HEK293 (cell line): ENCODE measurements around the gene GALNT13.

Source experiments
- CTCF ChIA-PET: fragments of 350-600 bp; formaldehyde crosslinking; extraction: SDS; loops from one replicate; lab custom pipeline; 2021; ENCODE audit warnings: antibody characterized with exemption; lab: Yijun Ruan, JAX
- POLR2A ChIA-PET: fragments of 300-600 bp; formaldehyde crosslinking; extraction: SDS; loops from one replicate; lab custom pipeline; 2020; ENCODE audit warnings: antibody characterized with exemption, inconsistent platforms; lab: Yijun Ruan, JAX
- H3K27ac ChIP-seq: fragments of 200-500 bp; sonication (Bioruptor generic); 2 replicates; pipeline ENCODE4 v1.5.1; 2014; ENCODE audit warnings: low read depth, low read length, control low read depth, inconsistent platforms; ENCODE audit errors: extremely low read depth
- H3K36me3 ChIP-seq, 2 experiments: fragments of 200-500 bp in 1 of 2; sonication (Bioruptor generic) in 1 of 2; 1 replicate in 1 of 2; 2 replicates in 1 of 2; pipeline ENCODE4 v1.5.1; 2014 to 2017; ENCODE audit warnings: inconsistent platforms in 2 of 2, low read length in 2 of 2; ENCODE audit not compliant: control insufficient read depth in 2 of 2, insufficient read depth in 1 of 2
- H3K4me1 ChIP-seq: fragments of 200-500 bp; sonication (Bioruptor generic); 2 replicates; pipeline ENCODE4 v1.5.1; 2014; ENCODE audit warnings: mild to moderate bottlenecking, low read length, inconsistent platforms; ENCODE audit not compliant: control insufficient read depth, insufficient read depth
- H3K4me3 ChIP-seq: 2 replicates; pipeline ENCODE4 v1.5.1; 2011; ENCODE audit warnings: low read depth, mild to moderate bottlenecking, control low read depth, low read length, moderate library complexity
- H3K9me3 ChIP-seq: fragments of 200-500 bp; sonication (Bioruptor generic); 2 replicates; pipeline ENCODE4 v1.5.1; 2014; ENCODE audit warnings: low read depth, low read length, inconsistent platforms; ENCODE audit not compliant: control insufficient read depth, insufficient read depth
- CTCF ChIP-seq: fragments of 450-650 bp; formaldehyde crosslinking; IDR thresholded peaks from 2 replicates; pipeline ENCODE4 v1.5.1; 2016; ENCODE audit warnings: missing biosample characterization, missing genetic modification characterization
- GLIS1 ChIP-seq: fragments of 450-650 bp; formaldehyde crosslinking; IDR thresholded peaks from 2 replicates; pipeline ENCODE4 v1.5.1; 2016; ENCODE audit warnings: missing biosample characterization, missing genetic modification characterization
- HOXA7 ChIP-seq: sonication (generic); formaldehyde crosslinking; IDR thresholded peaks from 2 replicates; pipeline ENCODE4 v1.8.1; 2022; ENCODE audit warnings: missing genetic modification reagents, borderline replicate concordance
- IKZF3 ChIP-seq: fragments of 450-650 bp; IDR thresholded peaks from 2 replicates; pipeline ENCODE4 v1.5.0; 2018; ENCODE audit warnings: missing biosample characterization, mild to moderate bottlenecking, missing genetic modification characterization, moderate library complexity
- TRIM28 ChIP-seq: IDR thresholded peaks from 2 replicates; pipeline ENCODE4 v1.6.1; 2011; ENCODE audit warnings: low read length, control low read depth, borderline replicate concordance
- WT1 ChIP-seq: fragments of 450-650 bp; formaldehyde crosslinking; IDR thresholded peaks from 2 replicates; pipeline ENCODE4 v1.5.1; 2016; ENCODE audit warnings: missing biosample characterization, missing genetic modification characterization
- ZBTB1 ChIP-seq: fragments of 450-650 bp; formaldehyde crosslinking; IDR thresholded peaks from 2 replicates; pipeline ENCODE4 v1.5.1; 2016; ENCODE audit warnings: missing biosample characterization, missing genetic modification characterization
- ZBTB20 ChIP-seq: fragments of 450-650 bp; formaldehyde crosslinking; IDR thresholded peaks from 2 replicates; pipeline ENCODE4 v1.5.1; 2016; ENCODE audit warnings: missing biosample characterization, missing genetic modification characterization
- ZBTB6 ChIP-seq: fragments of 450-650 bp; formaldehyde crosslinking; IDR thresholded peaks from 2 replicates; pipeline ENCODE4 v1.5.1; 2017; ENCODE audit warnings: missing biosample characterization, missing genetic modification characterization
- ZNF23 ChIP-seq: fragments of 450-650 bp; formaldehyde crosslinking; IDR thresholded peaks from 2 replicates; pipeline ENCODE4 v1.5.1; 2016; ENCODE audit warnings: missing biosample characterization, missing genetic modification characterization, borderline replicate concordance
- ZNF311 ChIP-seq: fragments of 450-650 bp; formaldehyde crosslinking; IDR thresholded peaks from 2 replicates; pipeline ENCODE4 v1.5.1; 2017; ENCODE audit warnings: missing biosample characterization, missing genetic modification characterization, borderline replicate concordance
- ZNF341 ChIP-seq: fragments of 450-650 bp; formaldehyde crosslinking; IDR thresholded peaks from 2 replicates; pipeline ENCODE4; 2016; ENCODE audit warnings: low read depth, missing biosample characterization, missing genetic modification characterization
- ZNF488 ChIP-seq: fragments of 450-650 bp; formaldehyde crosslinking; IDR thresholded peaks from 2 replicates; pipeline ENCODE4 v1.5.1; 2016; ENCODE audit warnings: missing biosample characterization, missing genetic modification characterization
- ZNF529 ChIP-seq: fragments of 450-650 bp; formaldehyde crosslinking; IDR thresholded peaks from 2 replicates; pipeline ENCODE4 v1.5.1; 2017; ENCODE audit warnings: missing genetic modification characterization, missing biosample characterization; ENCODE audit not compliant: insufficient replicate concordance
- ZNF560 ChIP-seq: fragments of 450-650 bp; formaldehyde crosslinking; IDR thresholded peaks from 2 replicates; pipeline ENCODE4 v1.5.1; 2017; ENCODE audit warnings: missing biosample characterization, missing genetic modification characterization, borderline replicate concordance
- ZNF621 ChIP-seq: fragments of 450-650 bp; formaldehyde crosslinking; IDR thresholded peaks from 2 replicates; pipeline ENCODE4 v1.5.1; 2017; ENCODE audit warnings: missing biosample characterization, missing genetic modification characterization
- ZNF624 ChIP-seq: fragments of 450-650 bp; formaldehyde crosslinking; IDR thresholded peaks from 2 replicates; pipeline ENCODE4 v1.5.1; 2017; ENCODE audit warnings: missing biosample characterization, missing genetic modification characterization
- ZNF704 ChIP-seq: fragments of 450-650 bp; formaldehyde crosslinking; IDR thresholded peaks from 2 replicates; pipeline ENCODE4 v1.5.1; 2016; ENCODE audit warnings: missing biosample characterization, missing genetic modification characterization
- ZNF76 ChIP-seq: fragments of 450-650 bp; formaldehyde crosslinking; IDR thresholded peaks from 2 replicates; pipeline ENCODE4; 2016; ENCODE audit warnings: low read depth, missing biosample characterization, missing genetic modification characterization, borderline replicate concordance
- ZSCAN16 ChIP-seq: fragments of 450-650 bp; formaldehyde crosslinking; IDR thresholded peaks from 2 replicates; pipeline ENCODE4 v1.5.1; 2016; ENCODE audit warnings: missing biosample characterization, missing genetic modification characterization

GALNT13 gene

GRCh38 chr2:153890576-153890975 is 18.9 kb downstream of the GALNT13 start:
- CTCF ChIA-PET = interaction anchor here (0.8 kb wide), 1 partner anchor 18 kb away, joined by 3 read pairs; no protein-coding TSS in a partner anchor

DNA sequence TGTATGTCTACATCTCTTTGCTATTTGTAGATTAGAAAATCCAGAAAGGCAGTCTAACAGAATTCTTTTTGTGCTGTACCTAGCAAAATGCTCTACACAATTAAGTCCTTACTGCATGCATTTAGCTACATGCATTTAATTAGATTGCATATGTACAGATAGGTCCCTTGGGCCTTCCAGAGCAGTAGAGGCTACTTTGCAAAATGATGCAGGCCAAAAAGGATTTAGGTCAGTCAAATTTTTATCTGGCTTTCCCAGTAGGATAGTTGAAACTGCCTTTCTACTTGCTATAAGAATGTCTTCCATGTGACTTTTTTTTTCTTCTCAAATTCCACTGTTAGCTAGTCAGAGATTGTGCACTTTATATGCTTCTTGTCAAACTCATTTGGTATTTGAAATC is 19.3 kb downstream of the GALNT13 start:
- H3K27ac ChIP-seq = no peak overlapping the region
- no peak overlapping the region for H3K4me3 ChIP-seq
- no peaks in the 10 kb centered on the region for H3K4me1 ChIP-seq
- POLR2A ChIA-PET = no interaction called here
- no peaks in the 10 kb centered on the region for H3K36me3 ChIP-seq
- TF ChIP-seq ZNF488 (tag by site-specific recombination) = no peak
- no peak for TF ChIP-seq ZBTB1 (tag by site-specific recombination)
- CTCF ChIA-PET = interaction anchor here (0.8 kb wide), 1 partner anchor 18 kb away, joined by 3 read pairs; no protein-coding TSS in a partner anchor
- H3K9me3 ChIP-seq = no peaks in the 10 kb centered on the region

More at GRCh38 chr2:153890576-153890975, 18.9 kb downstream of the GALNT13 start:
- H3K4me1 ChIP-seq = no peaks in the 10 kb centered on the region
- POLR2A ChIA-PET = no interaction called here
- H3K27ac ChIP-seq = no peak overlapping the region
- H3K36me3 ChIP-seq = no peaks in the 10 kb centered on the region
- H3K9me3 ChIP-seq = no peaks in the 10 kb centered on the region
- TF ChIP-seq IKZF3 = no peak
- no peak for TF ChIP-seq ZBTB20 (tag by site-specific recombination)
- no peak for TF ChIP-seq TRIM28
- no peak for TF ChIP-seq ZNF624
- no peak for TF ChIP-seq GLIS1 (tag by site-specific recombination)
- no peak for TF ChIP-seq ZSCAN16 (tag by site-specific recombination)
- no peak for TF ChIP-seq CTCF
- no peak for TF ChIP-seq HOXA7
- no peak for TF ChIP-seq ZNF704 (tag by site-specific recombination)
- TF ChIP-seq ZBTB6 (tag by site-specific recombination) = no peak
- TF ChIP-seq ZNF341 (tag by site-specific recombination) = no peak
- no peak for TF ChIP-seq ZNF621 (tag by site-specific recombination)
- TF ChIP-seq ZNF311 = no peak
- no peak for TF ChIP-seq ZNF76 (tag by site-specific recombination)
- TF ChIP-seq WT1 (tag by site-specific recombination) = no peak
- TF ChIP-seq ZNF23 (tag by site-specific recombination) = no peak
- no peak for TF ChIP-seq ZNF560 (tag by site-specific recombination)
- no peak for TF ChIP-seq ZNF529 (tag by site-specific recombination)
- H3K4me3 ChIP-seq = no peak overlapping the region
